Measurements from ENCODE around the gene ZCCHC14.
"Not testable (repeated sequence)": the region's sequence is repeated elsewhere in the genome, so short reads cannot be mapped to it uniquely, and the experiment has no call there.

DNA sequence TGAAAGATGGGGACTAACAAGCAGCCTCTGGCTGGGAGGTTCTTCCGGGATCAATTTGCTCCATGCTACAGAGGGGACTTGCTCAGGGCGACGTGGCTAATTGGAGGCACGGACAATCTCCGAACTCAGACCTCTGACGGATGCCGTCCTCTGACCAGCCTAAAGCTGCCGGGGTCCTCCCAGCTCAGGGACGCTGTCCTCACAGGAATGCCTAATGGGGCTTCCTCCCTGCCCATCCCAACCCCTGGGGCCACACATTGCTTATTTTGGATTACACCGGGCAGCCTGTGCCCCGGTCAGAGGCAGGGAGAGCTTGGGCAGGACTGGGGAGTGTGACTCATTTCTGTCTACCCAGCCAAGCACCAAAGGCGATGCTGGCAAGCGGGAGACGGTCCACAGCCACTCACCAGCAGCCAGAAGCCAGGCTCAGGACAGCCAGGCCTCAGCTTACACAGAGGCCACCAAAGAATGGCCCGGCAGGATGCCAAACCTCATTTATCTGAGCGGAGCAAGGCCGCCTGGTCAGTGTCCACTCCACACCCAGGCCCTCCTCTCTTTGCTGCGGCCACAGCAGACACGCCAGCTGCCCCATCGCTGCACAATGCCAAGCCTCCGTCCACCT is 25.7 kb upstream of the ZCCHC14 start:
- TF ChIP-seq, protein P1, sequence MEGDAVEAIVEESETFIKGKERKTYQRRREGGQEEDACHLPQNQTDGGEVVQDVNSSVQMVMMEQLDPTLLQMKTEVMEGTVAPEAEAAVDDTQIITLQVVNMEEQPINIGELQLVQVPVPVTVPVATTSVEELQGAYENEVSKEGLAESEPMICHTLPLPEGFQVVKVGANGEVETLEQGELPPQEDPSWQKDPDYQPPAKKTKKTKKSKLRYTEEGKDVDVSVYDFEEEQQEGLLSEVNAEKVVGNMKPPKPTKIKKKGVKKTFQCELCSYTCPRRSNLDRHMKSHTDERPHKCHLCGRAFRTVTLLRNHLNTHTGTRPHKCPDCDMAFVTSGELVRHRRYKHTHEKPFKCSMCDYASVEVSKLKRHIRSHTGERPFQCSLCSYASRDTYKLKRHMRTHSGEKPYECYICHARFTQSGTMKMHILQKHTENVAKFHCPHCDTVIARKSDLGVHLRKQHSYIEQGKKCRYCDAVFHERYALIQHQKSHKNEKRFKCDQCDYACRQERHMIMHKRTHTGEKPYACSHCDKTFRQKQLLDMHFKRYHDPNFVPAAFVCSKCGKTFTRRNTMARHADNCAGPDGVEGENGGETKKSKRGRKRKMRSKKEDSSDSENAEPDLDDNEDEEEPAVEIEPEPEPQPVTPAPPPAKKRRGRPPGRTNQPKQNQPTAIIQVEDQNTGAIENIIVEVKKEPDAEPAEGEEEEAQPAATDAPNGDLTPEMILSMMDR (IDR thresholded peaks at IDR 0.05; ENCODE audit: poor library complexity), result not testable (repeated sequence)
- TF ChIP-seq EZH2phosphoT487 (IDR thresholded peaks at IDR 0.05; ENCODE audit: low read depth, severe bottlenecking, unreplicated experiment); EZH2 (IDR thresholded peaks at IDR 0.05; ENCODE audit: borderline replicate concordance): not testable (repeated sequence)

Measured in hepatocyte (in vitro differentiated cells).